ENCODE results near the gene LGR5. TPM values are rescaled to one million over a fixed set of nuclear protein-coding genes. Genes with fewer than 3 reads are reported as not detected.
A peak's percentile ranks its signal among the peaks of the same experiment; 100 is the strongest.
"Not testable (repeated sequence)": the region's sequence is repeated elsewhere in the genome, so short reads cannot be mapped to it uniquely, and the experiment has no call there.

LGR5 gene
- polyA plus RNA-seq, 1 donor from 2014 or later, result not detected

DNA sequence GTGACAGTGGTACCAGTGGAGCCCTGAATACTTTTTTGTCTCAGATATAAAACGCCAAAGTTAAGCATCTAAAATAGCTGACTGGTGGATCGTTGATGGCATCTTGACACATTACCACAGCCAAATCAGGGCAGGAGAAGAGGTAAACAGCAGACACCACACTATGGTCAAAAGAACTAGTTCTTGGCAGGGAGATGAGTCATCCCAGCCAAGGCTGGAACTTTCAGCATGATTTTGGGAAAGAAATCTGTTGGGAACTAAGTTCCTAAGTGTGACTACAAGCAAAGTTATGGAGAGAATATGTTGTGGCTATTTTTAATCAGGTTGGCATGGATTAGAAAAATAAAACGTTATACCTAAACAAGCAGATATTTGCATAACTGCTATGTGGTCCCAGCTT lies 36.9 kb downstream of the LGR5 start:
- Mint-ChIP-seq H3K9me3 (peaks cover 0 to 3% (median 2%) of the 10 kb centered on the region in 3 donors), H3K27me3 (no peaks in the 10 kb centered on the region), H3K36me3 (no peaks in the 10 kb centered on the region), H3K27ac (no peak overlapping the region), H3K4me3 (no peak overlapping the region), H3K4me1 (no peaks in the 10 kb centered on the region)

DNA sequence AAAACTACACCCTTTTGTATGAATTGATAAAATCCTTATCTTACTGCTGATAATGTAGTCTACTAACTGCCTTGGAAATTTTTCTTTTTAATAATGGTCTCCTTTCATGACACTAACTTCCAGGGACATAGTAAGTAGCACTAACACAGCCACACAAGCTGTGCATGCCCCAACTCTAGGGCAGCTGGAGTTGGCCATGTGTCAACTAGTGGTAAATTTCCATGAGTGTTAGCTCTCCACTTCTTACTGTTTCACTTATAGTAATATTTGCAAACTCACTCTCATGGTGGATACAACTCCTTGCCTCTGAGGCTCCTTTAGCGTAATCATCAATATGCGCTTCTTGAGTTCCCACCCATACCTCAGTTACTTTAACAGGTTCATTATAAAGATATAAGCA lies 38.0 kb downstream of the LGR5 start:
- H3K4me1 Mint-ChIP-seq, result no peaks in the 10 kb centered on the region
- no peak overlapping the region for H3K4me3 Mint-ChIP-seq
- peaks cover 0 to 3% (median 2%) of the 10 kb centered on the region in 3 donors for H3K9me3 Mint-ChIP-seq
- no peak overlapping the region for H3K27ac Mint-ChIP-seq
- H3K36me3 Mint-ChIP-seq, result no peaks in the 10 kb centered on the region
- H3K27me3 Mint-ChIP-seq, result no peaks in the 10 kb centered on the region

GRCh38 chr12:71478270-71478669 lies 38.7 kb downstream of the LGR5 start:
- no peaks in the 10 kb centered on the region for H3K4me1 Mint-ChIP-seq
- no peak overlapping the region for H3K4me3 Mint-ChIP-seq
- H3K27me3 Mint-ChIP-seq, result peaks cover 2% of the 10 kb centered on the region
- H3K36me3 Mint-ChIP-seq, result no peaks in the 10 kb centered on the region
- peaks cover 0 to 3% (median 2%) of the 10 kb centered on the region in 3 donors for H3K9me3 Mint-ChIP-seq
- no peak overlapping the region for H3K27ac Mint-ChIP-seq

DNA sequence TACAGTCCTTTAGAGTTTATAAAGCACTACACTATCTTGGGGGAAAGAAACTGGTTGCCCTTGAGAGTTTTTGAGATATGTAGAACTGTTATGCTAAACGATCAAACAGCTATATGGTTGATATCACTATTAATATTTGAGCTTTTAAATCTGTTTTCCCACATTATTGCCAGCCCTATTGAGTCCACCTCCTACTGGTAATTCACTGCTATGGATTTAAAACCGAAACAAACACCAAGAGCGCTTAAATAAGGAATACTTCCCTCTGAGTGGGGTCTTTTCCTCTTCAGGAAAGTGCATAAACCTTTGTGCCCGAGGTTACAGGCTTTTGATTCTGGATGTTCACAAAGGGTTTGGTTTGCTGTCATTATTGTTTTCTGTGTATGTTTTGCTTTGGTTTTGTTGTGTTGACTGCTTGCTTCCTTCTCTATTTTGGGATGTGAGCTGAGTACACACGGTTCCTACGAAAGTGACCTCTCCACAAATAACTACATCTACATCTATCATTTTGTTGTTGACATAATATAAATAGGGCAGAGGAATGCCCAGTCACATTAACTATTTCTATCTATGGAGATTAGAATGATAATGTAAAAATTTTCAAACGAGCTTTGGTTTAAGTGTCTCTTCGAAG lies 44.8 kb downstream of the LGR5 start:
- H3K36me3 Mint-ChIP-seq, result no peaks in the 10 kb centered on the region
- H3K9me3 Mint-ChIP-seq, result peaks cover 0 to 4% (median 2%) of the 10 kb centered on the region in 3 donors
- no peaks in the 10 kb centered on the region for H3K4me1 Mint-ChIP-seq
- no peak overlapping the region for H3K4me3 Mint-ChIP-seq
- H3K27me3 Mint-ChIP-seq, result peaks cover 6% of the 10 kb centered on the region
- H3K27ac Mint-ChIP-seq, result no peak overlapping the region

GRCh38 chr12:71490844-71491243 lies 51.2 kb downstream of the LGR5 start:
- H3K27ac Mint-ChIP-seq, H3K36me3 Mint-ChIP-seq, H3K9me3 Mint-ChIP-seq, H3K4me3 Mint-ChIP-seq, H3K4me1 Mint-ChIP-seq, H3K27me3 Mint-ChIP-seq: not testable (repeated sequence)

DNA sequence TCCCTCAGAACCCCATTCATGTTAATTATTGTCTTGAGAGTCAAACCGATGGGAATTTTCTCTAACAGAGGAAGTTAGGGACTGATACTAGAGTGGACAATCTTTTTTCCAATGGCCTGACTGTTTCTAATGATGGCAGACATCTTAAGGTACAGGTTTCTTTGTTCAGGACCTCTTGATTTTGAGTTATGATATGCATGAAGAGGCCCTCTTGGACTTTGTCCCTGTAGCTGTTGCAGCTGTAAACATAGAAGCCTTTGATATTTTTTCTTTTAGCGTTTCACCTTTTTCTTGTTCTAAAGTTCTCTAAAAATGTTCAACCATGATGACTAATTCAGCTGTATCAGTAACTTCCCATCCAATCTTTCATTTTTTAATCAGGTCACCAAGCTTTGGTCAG lies 53.0 kb downstream of the LGR5 start:
- Mint-ChIP-seq H3K27me3 (peaks cover 3% of the 10 kb centered on the region), H3K9me3 (peaks cover 5 to 7% (median 6%) of the 10 kb centered on the region in 3 donors), H3K4me3 (no peak overlapping the region), H3K27ac (no peak overlapping the region), H3K36me3 (no peaks in the 10 kb centered on the region), H3K4me1 (no peaks in the 10 kb centered on the region)

GRCh38 chr12:71499834-71500233 lies 60.2 kb downstream of the LGR5 start:
- H3K27me3 Mint-ChIP-seq, result peaks cover 3% of the 10 kb centered on the region
- no peak overlapping the region for H3K4me3 Mint-ChIP-seq
- H3K27ac Mint-ChIP-seq, result no peak overlapping the region
- H3K4me1 Mint-ChIP-seq, result peaks cover 12 to 15% (median 12%) of the 10 kb centered on the region in 3 donors
- H3K9me3 Mint-ChIP-seq, result peaks cover 0 to 6% (median 2%) of the 10 kb centered on the region in 3 donors
- peaks cover 1% of the 10 kb centered on the region for H3K36me3 Mint-ChIP-seq

GRCh38 chr12:71503579-71504391 lies 64.2 kb downstream of the LGR5 start:
- H3K36me3 Mint-ChIP-seq, result peaks cover 4% of the 10 kb centered on the region
- H3K4me3 Mint-ChIP-seq, result peak overlapping the region in 2 of 4 donors; percentile 65 to 80
- peak overlapping the region in 2 of 3 donors; percentile 34 to 62 for H3K27ac Mint-ChIP-seq
- peaks cover 14 to 17% (median 15%) of the 10 kb centered on the region in 3 donors for H3K4me1 Mint-ChIP-seq
- no peaks in the 10 kb centered on the region for H3K27me3 Mint-ChIP-seq
- H3K9me3 Mint-ChIP-seq, result peaks cover 0 to 3% (median 0%) of the 10 kb centered on the region in 3 donors

DNA sequence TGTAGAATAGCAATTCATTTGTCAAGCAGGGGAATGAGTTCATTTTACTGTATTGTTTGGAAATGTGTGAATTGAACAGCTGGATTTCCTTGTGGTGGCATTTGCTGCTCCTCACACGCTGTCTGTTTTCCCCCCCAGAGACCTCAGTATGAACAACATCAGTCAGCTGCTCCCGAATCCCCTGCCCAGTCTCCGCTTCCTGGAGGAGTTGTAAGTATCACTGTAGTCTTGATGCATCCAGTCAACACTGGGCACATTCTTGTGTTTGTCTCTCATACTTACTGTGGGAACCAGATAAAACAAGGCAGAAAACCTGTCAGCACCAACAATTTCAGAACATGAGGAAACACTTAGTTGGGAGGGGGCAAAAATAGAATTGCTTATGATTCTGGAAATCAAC lies 64.9 kb downstream of the LGR5 start:
- H3K27ac Mint-ChIP-seq, result peak overlapping the region in 2 of 3 donors; percentile 34 to 62
- peaks cover 4% of the 10 kb centered on the region for H3K36me3 Mint-ChIP-seq
- H3K4me3 Mint-ChIP-seq, result peak overlapping the region in 1 of 4 donors; percentile 2

DNA sequence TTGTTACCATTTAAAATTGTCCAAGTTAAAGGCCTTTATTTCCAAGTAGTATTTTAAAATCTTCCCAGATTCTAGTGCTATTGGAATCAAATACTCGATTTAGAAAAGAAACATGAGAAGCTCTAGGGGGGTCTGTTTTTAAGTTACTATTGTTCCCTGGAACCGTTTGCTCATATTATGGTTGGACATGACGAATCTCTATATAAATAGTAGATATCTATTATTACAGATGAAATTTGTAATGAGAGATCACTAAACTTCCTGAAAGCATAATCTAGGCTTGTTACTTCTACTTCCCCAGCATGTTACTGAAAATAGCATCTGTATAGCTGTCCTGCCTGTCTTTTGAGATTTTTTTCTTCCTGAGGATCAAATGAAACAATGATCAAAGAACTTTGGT lies 70.1 kb downstream of the LGR5 start:
- Mint-ChIP-seq H3K27ac (no peak overlapping the region), H3K9me3 (no peaks in the 10 kb centered on the region), H3K36me3 (peaks cover 3% of the 10 kb centered on the region), H3K4me1 (peaks cover 1 to 5% (median 3%) of the 10 kb centered on the region in 3 donors), H3K27me3 (peaks cover 7% of the 10 kb centered on the region), H3K4me3 (no peak overlapping the region)

More for the DNA sequence above, 64.9 kb downstream of the LGR5 start:
- peaks cover 13 to 17% (median 15%) of the 10 kb centered on the region in 3 donors for H3K4me1 Mint-ChIP-seq
- no peaks in the 10 kb centered on the region for H3K9me3 Mint-ChIP-seq
- no peaks in the 10 kb centered on the region for H3K27me3 Mint-ChIP-seq

DNA sequence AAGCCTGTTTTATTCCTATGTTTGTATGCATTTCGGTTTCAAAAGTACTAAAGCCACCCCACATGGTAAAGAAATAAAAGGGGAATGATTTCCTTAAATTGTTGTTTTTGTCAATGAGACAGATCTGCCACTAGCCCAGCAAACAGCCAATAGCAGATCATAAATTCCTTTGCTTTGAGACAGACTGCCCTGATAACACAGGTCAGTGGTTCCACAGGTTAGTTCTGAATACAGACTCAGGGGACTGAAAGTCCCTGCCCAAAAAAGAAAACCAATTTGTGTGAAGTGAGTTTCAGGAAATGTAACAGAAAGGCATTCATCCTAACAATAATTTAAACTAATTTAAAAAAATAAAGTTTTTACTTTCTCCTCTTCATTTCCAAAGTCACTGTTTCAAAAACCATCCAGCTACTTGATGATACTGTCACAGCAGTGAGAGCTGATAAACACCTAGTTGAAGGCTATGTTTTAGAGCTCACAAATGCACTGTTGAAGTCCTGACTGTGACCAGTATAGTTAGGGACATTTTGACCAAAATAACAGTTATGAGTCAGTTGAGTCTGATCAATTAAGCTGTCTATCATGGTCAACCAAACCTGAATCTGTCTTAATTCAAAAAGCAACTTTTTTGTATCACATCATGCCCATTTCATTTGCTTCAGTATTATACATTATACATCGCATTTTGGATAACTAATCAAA lies 77.7 kb downstream of the LGR5 start:
- Mint-ChIP-seq H3K36me3 (no peaks in the 10 kb centered on the region), H3K9me3 (peaks cover 0 to 4% (median 0%) of the 10 kb centered on the region in 3 donors), H3K27me3 (peaks cover 20% of the 10 kb centered on the region), H3K4me3 (no peak overlapping the region), H3K27ac (no peak overlapping the region), H3K4me1 (peaks cover 0 to 2% (median 0%) of the 10 kb centered on the region in 3 donors)

DNA sequence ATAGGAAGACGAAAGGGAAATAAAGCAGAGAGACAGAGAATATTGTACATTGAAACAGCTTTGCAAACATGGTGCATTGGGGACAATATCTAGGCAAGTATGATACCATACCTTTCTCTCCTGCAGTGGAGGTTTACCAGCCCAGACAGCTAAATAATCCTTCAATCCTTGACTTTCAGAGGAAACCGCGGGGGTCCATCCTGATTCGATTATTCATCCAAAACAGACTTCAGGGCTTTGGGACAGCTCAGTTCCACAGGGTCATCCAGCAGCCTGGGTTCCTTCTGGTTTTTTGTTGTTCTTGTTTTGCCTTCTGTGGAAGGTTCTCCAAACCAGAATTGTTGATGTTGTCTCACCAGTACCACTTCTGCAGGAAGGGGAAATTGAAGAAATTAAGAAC lies 81.5 kb downstream of the LGR5 start:
- Mint-ChIP-seq H3K27ac (no peak overlapping the region), H3K9me3 (peaks cover 0 to 4% (median 0%) of the 10 kb centered on the region in 3 donors), H3K4me3 (no peak overlapping the region), H3K27me3 (peaks cover 15% of the 10 kb centered on the region), H3K4me1 (peaks cover 0 to 2% (median 0%) of the 10 kb centered on the region in 3 donors), H3K36me3 (no peaks in the 10 kb centered on the region)

- Mint-ChIP-seq H3K4me1 (no peaks in the 10 kb centered on the region), H3K9me3 (peaks cover 0 to 4% (median 3%) of the 10 kb centered on the region in 3 donors), H3K36me3 (no peaks in the 10 kb centered on the region), H3K27ac (no peak overlapping the region), H3K27me3 (peaks cover 10% of the 10 kb centered on the region), H3K4me3 (no peak overlapping the region)
Measured at GRCh38 chr12:71524626-71525025, 85.0 kb downstream of the LGR5 start.

DNA sequence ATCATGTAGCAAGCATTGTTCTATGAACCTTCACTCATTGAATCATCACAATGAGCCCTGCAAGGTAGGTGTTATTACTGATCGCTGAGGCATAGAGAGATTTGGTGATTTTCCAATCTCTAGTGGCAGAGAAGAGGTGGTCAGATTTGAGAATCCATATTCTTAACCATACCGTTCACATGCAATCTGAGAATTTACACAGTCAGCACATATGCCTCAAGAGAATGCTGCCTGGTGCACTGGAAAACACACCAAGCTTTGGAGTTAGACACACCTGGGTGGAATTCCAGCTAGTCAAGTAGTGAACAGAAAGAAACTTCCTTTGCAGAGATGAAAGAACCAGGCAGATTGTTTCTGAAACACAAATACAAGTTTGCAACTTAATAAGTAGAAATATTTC lies 94.1 kb downstream of the LGR5 start:
- peaks cover 0 to 4% (median 4%) of the 10 kb centered on the region in 3 donors for H3K4me1 Mint-ChIP-seq
- no peak overlapping the region for H3K27ac Mint-ChIP-seq
- H3K9me3 Mint-ChIP-seq, result no peaks in the 10 kb centered on the region
- H3K4me3 Mint-ChIP-seq, result no peak overlapping the region
- H3K27me3 Mint-ChIP-seq, result no peaks in the 10 kb centered on the region
- no peaks in the 10 kb centered on the region for H3K36me3 Mint-ChIP-seq

Measured in IgD-negative memory B cell (primary cell).